Gastrocnemius medialis (tissue), 4 donors: Measurements from ENCODE around the gene ATP9A. TPM values are rescaled to one million over a fixed set of nuclear protein-coding genes. Genes with fewer than 3 reads are reported as not detected.

Experiments used
- ATAC-seq, 2 donors: fragments of 150-250 bp; one replicate each; pipeline ENCODE4 v1.9.1; 2016
- DNase-seq, 2 donors: peaks; one replicate each; pipeline ENCODE4 v3.0.0-alpha.2; 2019
- H3K27ac ChIP-seq, 4 donors: fragments of 200-600 bp; sonication (generic); 1 replicate in 1 of 4; 2 replicates in 3 of 4; pipeline ENCODE4 v1.5.1; 2016 to 2018; ENCODE audit warnings: mild to moderate bottlenecking in 2 of 4, moderate library complexity in 1 of 4
- H3K27me3 ChIP-seq, 3 donors: fragments of 200-600 bp; sonication (generic) in 2 of 3; 1 replicate in 1 of 3; 2 replicates in 2 of 3; pipeline versions ENCODE4 v1.5.1 to v1.6.0; 2016 to 2019; ENCODE audit warnings: mild to moderate bottlenecking in 1 of 3, moderate library complexity in 1 of 3
- H3K36me3 ChIP-seq, 2 donors: fragments of 200-600 bp; sonication (generic) in 1 of 2; one replicate each; pipeline ENCODE4 v1.5.1; 2017 to 2018
- H3K4me1 ChIP-seq, 2 donors: fragments of 200-600 bp; sonication (generic) in 1 of 2; one replicate each; pipeline ENCODE4 v1.5.1; 2016 to 2017; ENCODE audit warnings: mild to moderate bottlenecking in 2 of 2
- H3K4me3 ChIP-seq, 4 donors: fragments of 200-600 bp; sonication (generic) in 3 of 4; 1 replicate in 1 of 4; 2 replicates in 3 of 4; pipeline ENCODE4 v1.5.1; 2016 to 2019; ENCODE audit warnings: mild to moderate bottlenecking in 2 of 4
- H3K9me3 ChIP-seq, 3 donors: fragments of 200-600 bp; sonication (generic) in 2 of 3; 1 replicate in 1 of 3; 2 replicates in 2 of 3; pipeline ENCODE4 v1.5.1; 2016 to 2019
- CTCF ChIP-seq, 5 experiments: fragments of 450-650 bp in 3 of 5; fragments of 200-600 bp in 2 of 5; sonication (generic) in 2 of 5; IDR thresholded peaks in 4 of 5; conservative IDR thresholded peaks in 1 of 5; 1 replicate in 4 of 5; 2 replicates in 1 of 5; pipeline ENCODE4 v1.5.1; 2016 to 2019; ENCODE audit warnings: antibody characterized with exemption in 5 of 5, mild to moderate bottlenecking in 3 of 5, moderate library complexity in 3 of 5
- POLR2A ChIP-seq, 2 donors: fragments of 450-650 bp; IDR thresholded peaks; one replicate each; pipeline ENCODE4 v1.6.1; 2017; ENCODE audit warnings: antibody characterized with exemption in 2 of 2, mild to moderate bottlenecking in 2 of 2, moderate library complexity in 2 of 2
- in situ Hi-C, 4 donors: fragments of 200-750 bp; cut with MboI; loops; one replicate each; pipeline versions ENCODE4 v1.15.0 to v1.8.0; 2017; ENCODE audit warnings: low sequenced_read_pairs in 4 of 4
- intact Hi-C: fragments of 100-400 bp; cut with DNase I; formaldehyde crosslinking; loops from one replicate; pipeline ENCODE4 v1.15.1; 2023; ENCODE audit warnings: low total_unique reads
- total RNA-seq, 4 donors: library from RNA; depleted of rRNA; stranded (reverse); fragments of >200 nt; gene quantifications; one replicate each; pipeline versions ENCODE4 v1.1.0 to v1.2.3, GENCODE V29; 2016

Gene ATP9A
- total RNA-seq, 4 donors from 2014 or later = 11.8 to 34.8 (median 20.8) TPM

- ATAC-seq (no peak), DNase-seq (no peak)
- in situ Hi-C loops (loop anchor here in 1 of 4 donors (25.0 kb wide), 1 partner anchor 623 kb away; no protein-coding TSS in a partner anchor), intact Hi-C loops (no loop called here)
- Histone ChIP-seq H3K27ac (no peak overlapping the region), H3K4me1 (no peaks in the 10 kb centered on the region), H3K36me3 (peaks cover 0 to 45% of the 10 kb centered on the region in 2 donors), H3K27me3 (no peaks in the 10 kb centered on the region), H3K9me3 (no peaks in the 10 kb centered on the region), H3K4me3 (no peak overlapping the region)
- TF ChIP-seq CTCF (IDR thresholded peaks at IDR 0.05 in 4 of 5, conservative IDR thresholded peaks at IDR 0.05 in 1 of 5) (no peak), POLR2A (IDR thresholded peaks at IDR 0.05) (no peak)
Measured at GRCh38 chr20:51610111-51610510, 158.1 kb downstream of the ATP9A start.

- in situ Hi-C loops = loop anchor here in 1 of 4 donors (25.0 kb wide), 1 partner anchor 622 kb away; no protein-coding TSS in a partner anchor
- Histone ChIP-seq H3K27me3 (no peaks in the 10 kb centered on the region), H3K36me3 (peaks cover 0 to 54% of the 10 kb centered on the region in 2 donors), H3K4me3 (no peak overlapping the region), H3K27ac (no peak overlapping the region), H3K9me3 (no peaks in the 10 kb centered on the region), H3K4me1 (no peaks in the 10 kb centered on the region)
- TF ChIP-seq CTCF (IDR thresholded peaks at IDR 0.05 in 4 of 5, conservative IDR thresholded peaks at IDR 0.05 in 1 of 5) (no peak), POLR2A (IDR thresholded peaks at IDR 0.05) (no peak)
- intact Hi-C loops = no loop called here
- ATAC-seq (no peak), DNase-seq (no peak)
Measured at GRCh38 chr20:51609251-51609650, 158.9 kb downstream of the ATP9A start.

- peaks cover 0 to 51% of the 10 kb centered on the region in 2 donors for H3K36me3 ChIP-seq
- DNase-seq (no peak), ATAC-seq (no peak)
- H3K4me3 ChIP-seq = no peak overlapping the region
- no peak for TF ChIP-seq POLR2A (IDR thresholded peaks at IDR 0.05)
- TF ChIP-seq CTCF (IDR thresholded peaks at IDR 0.05 in 4 of 5, conservative IDR thresholded peaks at IDR 0.05 in 1 of 5) = no peak
- no peaks in the 10 kb centered on the region for H3K27me3 ChIP-seq
- in situ Hi-C loops = loop anchor here in 1 of 4 donors (25.0 kb wide), 1 partner anchor 621 kb away; no protein-coding TSS in a partner anchor
- no peaks in the 10 kb centered on the region for H3K9me3 ChIP-seq
- no peaks in the 10 kb centered on the region for H3K4me1 ChIP-seq
- intact Hi-C loops = no loop called here
- no peak overlapping the region for H3K27ac ChIP-seq
Measured at GRCh38 chr20:51608061-51608460, 160.1 kb downstream of the ATP9A start.

GRCh38 chr20:51607170-51607569, 161.0 kb downstream of the ATP9A start:
- H3K36me3 ChIP-seq = peaks cover 0 to 44% of the 10 kb centered on the region in 2 donors
- intact Hi-C loops = no loop called here

More at GRCh38 chr20:51607170-51607569, 161.0 kb downstream of the ATP9A start:
- ATAC-seq (no peak), DNase-seq (no peak)
- no peaks in the 10 kb centered on the region for H3K9me3 ChIP-seq
- no peak overlapping the region for H3K27ac ChIP-seq
- in situ Hi-C loops = loop anchor here in 1 of 4 donors (25.0 kb wide), 1 partner anchor 620 kb away; no protein-coding TSS in a partner anchor
- no peaks in the 10 kb centered on the region for H3K4me1 ChIP-seq
- no peak overlapping the region for H3K4me3 ChIP-seq
- no peaks in the 10 kb centered on the region for H3K27me3 ChIP-seq
- TF ChIP-seq CTCF (IDR thresholded peaks at IDR 0.05 in 4 of 5, conservative IDR thresholded peaks at IDR 0.05 in 1 of 5) (no peak), POLR2A (IDR thresholded peaks at IDR 0.05) (no peak)
